WI38 (cell line): ENCODE data around the gene TRIM27.
A peak's percentile ranks its signal among the peaks of the same experiment; 100 is the strongest.
"Not testable (repeated sequence)": the region's sequence is repeated elsewhere in the genome, so short reads cannot be mapped to it uniquely, and the experiment has no call there.

Experiments
- H3K4me3 ChIP-seq: 2 replicates; pipeline ENCODE4 v1.5.1; 2011; ENCODE audit warnings: low read depth, mild to moderate bottlenecking, control low read depth, low read length
- TF ChIP-seq, protein P1 (sequence below): IDR thresholded peaks from 2 replicates; pipeline ENCODE4 v1.5.1; 2012; ENCODE audit warnings: low read depth, mild to moderate bottlenecking, control low read depth, low read length

Gene TRIM27, protein sequence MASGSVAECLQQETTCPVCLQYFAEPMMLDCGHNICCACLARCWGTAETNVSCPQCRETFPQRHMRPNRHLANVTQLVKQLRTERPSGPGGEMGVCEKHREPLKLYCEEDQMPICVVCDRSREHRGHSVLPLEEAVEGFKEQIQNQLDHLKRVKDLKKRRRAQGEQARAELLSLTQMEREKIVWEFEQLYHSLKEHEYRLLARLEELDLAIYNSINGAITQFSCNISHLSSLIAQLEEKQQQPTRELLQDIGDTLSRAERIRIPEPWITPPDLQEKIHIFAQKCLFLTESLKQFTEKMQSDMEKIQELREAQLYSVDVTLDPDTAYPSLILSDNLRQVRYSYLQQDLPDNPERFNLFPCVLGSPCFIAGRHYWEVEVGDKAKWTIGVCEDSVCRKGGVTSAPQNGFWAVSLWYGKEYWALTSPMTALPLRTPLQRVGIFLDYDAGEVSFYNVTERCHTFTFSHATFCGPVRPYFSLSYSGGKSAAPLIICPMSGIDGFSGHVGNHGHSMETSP

DNA sequence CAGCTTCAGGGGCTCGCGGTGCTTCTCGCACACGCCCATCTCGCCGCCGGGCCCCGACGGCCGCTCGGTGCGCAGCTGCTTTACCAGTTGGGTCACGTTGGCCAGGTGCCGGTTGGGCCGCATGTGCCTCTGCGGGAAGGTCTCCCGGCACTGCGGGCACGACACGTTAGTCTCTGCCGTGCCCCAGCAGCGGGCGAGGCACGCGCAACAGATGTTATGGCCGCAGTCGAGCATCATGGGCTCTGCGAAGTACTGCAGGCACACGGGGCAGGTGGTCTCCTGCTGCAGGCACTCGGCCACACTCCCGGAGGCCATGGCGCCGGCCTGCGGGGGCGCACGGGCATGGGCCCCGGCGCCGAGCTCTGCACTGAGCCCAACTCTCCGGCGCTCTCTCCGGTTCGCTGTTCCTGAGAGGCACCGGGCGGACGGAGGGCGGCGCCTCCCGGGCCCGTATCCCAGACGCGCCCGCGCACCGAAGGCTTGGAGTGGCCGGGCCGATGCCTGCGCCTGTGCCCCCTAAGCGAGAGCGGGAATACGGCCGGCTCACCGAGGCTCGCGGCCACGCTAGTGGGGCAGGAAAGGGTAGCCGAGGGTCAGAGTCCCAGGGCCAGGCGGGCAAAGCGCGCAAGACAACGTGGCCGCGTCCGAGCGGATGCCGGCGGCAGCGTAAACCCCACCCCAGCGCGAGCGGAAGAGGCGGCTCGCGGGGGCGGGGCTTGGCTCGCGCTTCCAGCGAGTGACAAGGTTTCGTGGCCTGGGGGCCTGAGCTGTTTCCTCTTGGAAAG lies at the start of gene TRIM27:
TSS of gene TRIM27 (minus strand) at position 668 of the 785 bp plus-strand sequence. CDS start at position 315, 353 bp downstream.
- TF ChIP-seq, protein P1, sequence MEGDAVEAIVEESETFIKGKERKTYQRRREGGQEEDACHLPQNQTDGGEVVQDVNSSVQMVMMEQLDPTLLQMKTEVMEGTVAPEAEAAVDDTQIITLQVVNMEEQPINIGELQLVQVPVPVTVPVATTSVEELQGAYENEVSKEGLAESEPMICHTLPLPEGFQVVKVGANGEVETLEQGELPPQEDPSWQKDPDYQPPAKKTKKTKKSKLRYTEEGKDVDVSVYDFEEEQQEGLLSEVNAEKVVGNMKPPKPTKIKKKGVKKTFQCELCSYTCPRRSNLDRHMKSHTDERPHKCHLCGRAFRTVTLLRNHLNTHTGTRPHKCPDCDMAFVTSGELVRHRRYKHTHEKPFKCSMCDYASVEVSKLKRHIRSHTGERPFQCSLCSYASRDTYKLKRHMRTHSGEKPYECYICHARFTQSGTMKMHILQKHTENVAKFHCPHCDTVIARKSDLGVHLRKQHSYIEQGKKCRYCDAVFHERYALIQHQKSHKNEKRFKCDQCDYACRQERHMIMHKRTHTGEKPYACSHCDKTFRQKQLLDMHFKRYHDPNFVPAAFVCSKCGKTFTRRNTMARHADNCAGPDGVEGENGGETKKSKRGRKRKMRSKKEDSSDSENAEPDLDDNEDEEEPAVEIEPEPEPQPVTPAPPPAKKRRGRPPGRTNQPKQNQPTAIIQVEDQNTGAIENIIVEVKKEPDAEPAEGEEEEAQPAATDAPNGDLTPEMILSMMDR: no peak
- H3K4me3 ChIP-seq: peak within 1 kb of the TSS; percentile 91

DNA sequence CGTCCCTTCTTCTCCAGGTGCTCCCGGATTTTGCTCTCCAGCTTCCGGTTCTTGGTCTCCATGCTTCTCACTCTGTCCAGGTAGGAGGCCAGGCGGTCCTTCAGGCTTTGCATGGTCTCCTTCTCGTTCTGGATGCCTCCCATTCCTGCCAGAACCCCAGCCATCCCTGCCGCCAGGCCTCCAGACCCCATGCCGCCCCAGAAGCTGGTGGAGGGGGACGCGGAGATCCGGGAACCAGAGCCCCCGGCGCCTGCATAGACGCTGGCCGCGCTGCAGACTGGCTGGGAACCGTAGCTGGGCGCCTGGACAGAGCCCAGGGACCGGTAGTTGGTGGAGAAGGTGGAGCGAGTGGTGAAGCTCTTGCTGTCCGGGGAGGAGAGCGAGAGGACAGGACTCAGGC lies 46.3 kb upstream of the TRIM27 start:
- not testable (repeated sequence) for H3K4me3 ChIP-seq

DNA sequence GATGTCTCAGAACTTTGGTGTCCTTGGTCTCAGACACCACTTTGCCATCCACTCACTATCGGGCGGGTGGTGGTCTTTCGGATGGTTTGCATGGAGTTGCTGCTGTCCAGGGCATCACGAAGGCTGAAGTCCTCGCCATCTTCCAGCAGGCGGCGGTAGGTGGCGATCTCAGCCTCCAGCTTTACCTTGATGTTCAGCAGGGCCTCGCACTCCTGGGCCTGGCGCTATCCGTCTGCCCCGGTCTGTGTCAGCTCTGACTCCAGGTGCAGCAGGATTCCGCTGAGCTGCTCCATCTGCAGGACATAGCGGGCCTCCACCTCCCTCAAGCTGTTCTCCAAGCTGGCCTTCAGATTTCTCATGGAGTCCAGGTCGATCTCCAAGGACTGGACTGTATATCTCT lies 45.3 kb upstream of the TRIM27 start:
- TF ChIP-seq, protein P1: no peak

DNA sequence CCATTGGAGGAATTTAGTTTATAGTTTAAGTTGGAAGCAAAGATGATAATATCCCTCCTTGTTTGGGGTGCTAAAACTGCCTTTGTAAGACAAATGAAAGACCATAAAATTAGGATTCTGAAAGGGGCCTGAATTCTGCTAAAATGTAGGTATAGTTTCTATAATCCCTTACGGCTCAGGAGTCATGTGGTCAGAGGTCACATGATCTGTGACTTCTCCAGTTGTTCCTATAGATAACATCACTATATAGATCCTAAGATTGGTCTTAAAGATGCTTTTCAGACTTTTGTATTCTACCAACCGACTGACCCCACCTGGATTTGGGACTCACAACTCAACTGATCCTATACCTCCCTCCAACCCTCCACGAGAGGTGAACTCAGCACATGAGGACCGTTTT lies 44.7 kb upstream of the TRIM27 start:
- TF ChIP-seq, protein P1: no peak
- H3K4me3 ChIP-seq: no peak overlapping the region

More for the DNA sequence above, 45.3 kb upstream of the TRIM27 start:
- no peak overlapping the region for H3K4me3 ChIP-seq

DNA sequence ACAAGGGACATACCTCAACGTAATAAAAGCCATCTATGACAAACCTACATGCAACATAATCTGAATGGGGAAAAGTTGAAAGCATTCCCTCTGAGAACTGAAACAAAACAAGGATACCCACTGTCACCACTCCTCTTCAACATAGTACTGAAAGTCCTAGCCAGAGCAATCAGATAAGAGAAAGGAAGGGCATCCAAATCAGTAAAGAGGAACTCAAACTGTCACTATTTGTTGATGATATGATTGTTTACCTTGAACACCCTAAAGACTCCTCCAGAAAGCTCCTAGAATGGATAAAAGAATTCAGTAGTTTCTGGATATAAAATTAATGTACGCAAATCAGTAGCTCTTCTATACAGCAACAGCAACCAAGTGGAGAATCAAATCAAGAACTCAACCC lies 41.9 kb upstream of the TRIM27 start:
- H3K4me3 ChIP-seq: no peak overlapping the region
- TF ChIP-seq, protein P1: no peak

DNA sequence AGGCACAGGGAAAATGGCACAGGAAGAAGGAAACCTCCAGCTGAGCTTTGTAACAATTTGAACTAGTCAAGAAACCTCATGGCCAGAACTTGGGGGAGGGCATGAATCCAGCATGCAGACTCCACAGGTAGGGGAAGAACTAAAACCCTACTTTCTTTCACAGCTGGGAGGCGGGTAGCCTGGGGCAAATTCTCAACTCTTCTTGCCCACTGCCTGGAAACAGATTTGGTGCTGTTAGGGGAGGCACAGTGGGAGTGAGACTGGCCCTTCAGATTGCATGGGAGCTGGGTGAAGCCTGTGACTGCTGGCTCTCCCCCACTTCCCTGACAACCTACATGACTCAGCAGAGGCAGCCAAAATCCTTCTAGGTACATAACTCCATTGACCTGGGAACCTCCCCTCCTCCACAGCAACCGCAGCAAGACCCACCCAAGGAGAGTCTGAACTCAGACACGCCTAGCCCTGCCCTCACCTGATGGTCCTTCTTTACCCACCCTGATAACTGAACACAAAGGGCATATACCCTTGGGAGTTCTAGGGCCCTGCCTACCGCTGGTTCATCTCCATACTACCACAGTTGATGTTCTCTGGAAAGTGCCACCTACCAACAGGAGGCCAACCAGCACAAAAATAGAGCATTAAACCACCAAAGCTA lies 37.2 kb upstream of the TRIM27 start:
- H3K4me3 ChIP-seq: no peak overlapping the region
- TF ChIP-seq, protein P1: no peak

DNA sequence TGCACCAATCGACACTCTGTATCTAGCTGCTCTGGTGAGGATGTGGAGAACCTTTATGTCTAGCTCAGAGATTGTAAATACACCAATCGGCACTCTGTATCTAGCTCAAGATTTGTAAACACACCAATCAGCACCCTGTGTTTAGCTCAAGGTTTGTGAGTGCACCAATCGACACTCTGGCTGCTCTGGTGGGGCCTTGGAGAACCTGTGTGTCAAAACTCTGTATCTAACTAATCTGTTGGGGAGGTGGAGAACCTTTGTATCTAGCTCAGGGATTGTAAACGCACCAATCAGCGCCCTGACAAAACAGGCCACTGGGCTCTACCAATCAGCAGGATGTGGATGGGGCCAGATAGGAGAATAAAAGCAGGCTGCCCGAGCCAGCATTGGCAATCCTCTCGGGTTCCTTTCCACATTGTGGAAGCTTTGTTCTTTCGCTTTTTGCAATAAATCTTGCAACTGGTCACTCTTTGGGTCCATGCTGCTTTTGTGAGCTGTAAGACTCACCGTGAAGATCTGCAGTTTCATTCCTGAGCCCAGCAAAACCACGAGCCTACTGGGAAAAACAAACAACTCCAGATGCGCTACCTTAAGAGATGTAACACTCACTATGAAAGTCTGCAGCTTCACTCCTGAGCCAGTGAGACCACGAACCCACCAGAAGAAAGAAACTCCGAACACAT lies 34.9 kb upstream of the TRIM27 start:
- H3K4me3 ChIP-seq: not testable (repeated sequence)

DNA sequence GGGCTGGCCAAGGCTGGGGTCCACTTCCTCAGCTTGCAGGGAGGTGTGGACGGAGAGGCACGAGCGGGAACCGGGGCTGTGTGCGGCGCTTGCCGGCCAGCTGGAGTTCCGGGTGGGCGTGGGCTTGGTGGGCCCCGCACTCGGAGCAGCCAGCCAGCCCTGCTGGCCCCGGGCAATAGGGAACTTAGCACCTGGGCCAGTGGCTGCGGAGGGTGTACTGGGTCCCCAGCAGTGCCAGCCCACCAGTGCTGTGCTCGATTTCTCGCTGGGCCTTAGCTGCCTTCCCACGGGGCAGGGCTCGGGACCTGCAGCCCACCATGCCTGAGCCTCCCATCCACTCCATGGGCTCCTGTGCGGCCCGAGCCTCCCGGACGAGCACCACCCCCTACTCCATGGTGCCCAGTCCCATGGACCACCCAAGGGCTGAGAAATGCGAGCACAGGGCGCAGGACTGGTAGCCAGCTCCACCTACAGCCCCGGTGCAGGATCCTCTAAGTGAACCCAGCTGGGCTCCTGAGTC lies 34.1 kb upstream of the TRIM27 start:
- H3K4me3 ChIP-seq: not testable (repeated sequence)
